ENCODE results near the gene THBS1. TPM values are rescaled to one million over a fixed set of nuclear protein-coding genes. Genes with fewer than 3 reads are reported as not detected.

THBS1 gene
- total and polyA plus RNA-seq, 3 experiments from 2014 or later = 0.72 to 6.9 (median 6.6) TPM

GRCh38 chr15:39627451-39628143, 46.7 kb downstream of the THBS1 start:
- Mint-ChIP-seq H3K27me3 (peaks cover 0 to 2% of the 10 kb centered on the region in 2 donors), H3K4me1 (peaks cover 86 to 88% (median 88%) of the 10 kb centered on the region in 3 donors), H3K9me3 (peaks cover 0 to 1% (median 0%) of the 10 kb centered on the region in 5 donors), H3K27ac (peak overlapping the region; percentile 57 to 100 (median 96)), H3K4me3 (peak overlapping the region; percentile 31 to 83 (median 64)), H3K36me3 (peaks cover 1 to 21% (median 3%) of the 10 kb centered on the region in 3 donors)
- Histone ChIP-seq H3K4me3 (ENCODE audit: low read length) (no peak overlapping the region), H3K4me1 (ENCODE audit: insufficient read depth, low read length) (peaks cover 86% of the 10 kb centered on the region), H3K27me3 (ENCODE audit: insufficient read depth, low read length, poor library complexity, severe bottlenecking) (no peaks in the 10 kb centered on the region), H3K36me3 (ENCODE audit: insufficient read depth, low read length) (no peaks in the 10 kb centered on the region), H3K27ac (ENCODE audit: low read depth, low read length) (no peak overlapping the region), H3K9me3 (ENCODE audit: low read length) (no peaks in the 10 kb centered on the region)
- POLR2A ChIA-PET = interaction anchor here (1.4 kb wide), 1 partner anchor 14 kb away, joined by 4 read pairs; no protein-coding TSS in a partner anchor
- CTCF ChIA-PET = interaction anchor here (1.7 to 3.8 kb wide), 2 partner anchors 8 to 44 kb away, joined by 4 to 9 read pairs; no protein-coding TSS in a partner anchor
- no peak for DNase-seq

GRCh38 chr15:39628144-39628508, 47.2 kb downstream of the THBS1 start:
- peak overlapping the region in 6 of 7 donors; percentile 33 to 82 (median 64) for H3K4me3 Mint-ChIP-seq
- peaks cover 1 to 21% (median 3%) of the 10 kb centered on the region in 3 donors for H3K36me3 Mint-ChIP-seq

GRCh38 chr15:39628546-39629257, 47.8 kb downstream of the THBS1 start:
- peaks cover 0 to 1% (median 0%) of the 10 kb centered on the region in 5 donors for H3K9me3 Mint-ChIP-seq
- H3K27me3 Mint-ChIP-seq = peaks cover 0 to 2% of the 10 kb centered on the region in 2 donors
- H3K36me3 Mint-ChIP-seq = peaks cover 1 to 21% (median 3%) of the 10 kb centered on the region in 3 donors
- H3K27ac ChIP-seq (ENCODE audit: low read depth, low read length) = peak overlapping the region; percentile 51
- peak overlapping the region; percentile 3 to 80 (median 69) for H3K4me3 Mint-ChIP-seq
- H3K4me1 Mint-ChIP-seq = peaks cover 75 to 77% (median 77%) of the 10 kb centered on the region in 3 donors
- no peak for DNase-seq
- POLR2A ChIA-PET = interaction anchor here (0.8 to 1.0 kb wide), 4 partner anchors 10 to 57 kb away, joined by 3 to 5 read pairs (median 4); no protein-coding TSS in a partner anchor
- CTCF ChIA-PET = interaction anchor here (1.0 to 2.3 kb wide), 6 partner anchors 12 to 129 kb away, joined by 3 to 12 read pairs (median 7); no protein-coding TSS in a partner anchor
- peak overlapping the region; percentile 87 to 100 (median 98) for H3K27ac Mint-ChIP-seq
- H3K4me1 ChIP-seq (ENCODE audit: insufficient read depth, low read length) = peaks cover 75% of the 10 kb centered on the region
- H3K36me3 ChIP-seq (ENCODE audit: insufficient read depth, low read length) = no peaks in the 10 kb centered on the region
- H3K27me3 ChIP-seq (ENCODE audit: insufficient read depth, low read length, poor library complexity, severe bottlenecking) = no peaks in the 10 kb centered on the region
- peak overlapping the region; percentile 4 for H3K4me3 ChIP-seq (ENCODE audit: low read length)
- H3K9me3 ChIP-seq (ENCODE audit: low read length) = no peaks in the 10 kb centered on the region

More at GRCh38 chr15:39628144-39628508, 47.2 kb downstream of the THBS1 start:
- peak overlapping the region; percentile 57 to 100 (median 96) for H3K27ac Mint-ChIP-seq
- peaks cover 81 to 83% (median 83%) of the 10 kb centered on the region in 3 donors for H3K4me1 Mint-ChIP-seq
- H3K27me3 Mint-ChIP-seq = peaks cover 0 to 2% of the 10 kb centered on the region in 2 donors
- Histone ChIP-seq H3K27ac (ENCODE audit: low read depth, low read length) (no peak overlapping the region), H3K9me3 (ENCODE audit: low read length) (no peaks in the 10 kb centered on the region), H3K36me3 (ENCODE audit: insufficient read depth, low read length) (no peaks in the 10 kb centered on the region), H3K27me3 (ENCODE audit: insufficient read depth, low read length, poor library complexity, severe bottlenecking) (no peaks in the 10 kb centered on the region), H3K4me3 (ENCODE audit: low read length) (no peak overlapping the region), H3K4me1 (ENCODE audit: insufficient read depth, low read length) (peaks cover 80% of the 10 kb centered on the region)
- POLR2A ChIA-PET = interaction anchor here (1.4 kb wide), 1 partner anchor 14 kb away, joined by 4 read pairs; no protein-coding TSS in a partner anchor
- CTCF ChIA-PET = interaction anchor here (1.3 to 2.3 kb wide), 3 partner anchors 33 to 129 kb away, joined by 6 to 12 read pairs (median 8); no protein-coding TSS in a partner anchor
- no peak for DNase-seq
- H3K9me3 Mint-ChIP-seq = peaks cover 0 to 1% (median 0%) of the 10 kb centered on the region in 5 donors

GRCh38 chr15:39629371-39629770, 48.5 kb downstream of the THBS1 start:
- Histone ChIP-seq H3K4me1 (ENCODE audit: insufficient read depth, low read length) (peaks cover 69% of the 10 kb centered on the region), H3K4me3 (ENCODE audit: low read length) (no peak overlapping the region), H3K27me3 (ENCODE audit: insufficient read depth, low read length, poor library complexity, severe bottlenecking) (no peaks in the 10 kb centered on the region), H3K27ac (ENCODE audit: low read depth, low read length) (peak overlapping the region; percentile 51), H3K9me3 (ENCODE audit: low read length) (no peaks in the 10 kb centered on the region), H3K36me3 (ENCODE audit: insufficient read depth, low read length) (no peaks in the 10 kb centered on the region)
- DNase-seq = peak; percentile 10 to 81 (median 64)
- Mint-ChIP-seq H3K27me3 (peaks cover 0 to 2% of the 10 kb centered on the region in 2 donors), H3K36me3 (peaks cover 1 to 26% (median 3%) of the 10 kb centered on the region in 3 donors), H3K4me3 (peak overlapping the region; percentile 3 to 80 (median 69)), H3K27ac (peak overlapping the region; percentile 87 to 100 (median 98)), H3K4me1 (peaks cover 69 to 71% (median 70%) of the 10 kb centered on the region in 3 donors), H3K9me3 (peaks cover 0 to 1% (median 0%) of the 10 kb centered on the region in 5 donors)
- POLR2A ChIA-PET = interaction anchor here (0.8 to 1.1 kb wide), 5 partner anchors 10 to 56 kb away, joined by 3 to 5 read pairs (median 3); no protein-coding TSS in a partner anchor
- CTCF ChIA-PET = interaction anchor here (0.8 to 2.3 kb wide), 7 partner anchors 12 to 128 kb away, joined by 3 to 12 read pairs (median 6); no protein-coding TSS in a partner anchor

GRCh38 chr15:39629906-39630305, 49.0 kb downstream of the THBS1 start:
- Histone ChIP-seq H3K9me3 (ENCODE audit: low read length) (no peaks in the 10 kb centered on the region), H3K36me3 (ENCODE audit: insufficient read depth, low read length) (no peaks in the 10 kb centered on the region), H3K4me3 (ENCODE audit: low read length) (no peak overlapping the region), H3K27ac (ENCODE audit: low read depth, low read length) (peak overlapping the region; percentile 51), H3K4me1 (ENCODE audit: insufficient read depth, low read length) (peaks cover 64% of the 10 kb centered on the region), H3K27me3 (ENCODE audit: insufficient read depth, low read length, poor library complexity, severe bottlenecking) (no peaks in the 10 kb centered on the region)
- CTCF ChIA-PET = interaction anchor here (0.8 to 2.3 kb wide), 5 partner anchors 11 to 128 kb away, joined by 3 to 12 read pairs (median 6); no protein-coding TSS in a partner anchor
- H3K27ac Mint-ChIP-seq = peak overlapping the region; percentile 87 to 100 (median 98)
- peaks cover 1 to 27% (median 3%) of the 10 kb centered on the region in 3 donors for H3K36me3 Mint-ChIP-seq
- peaks cover 63 to 65% (median 65%) of the 10 kb centered on the region in 3 donors for H3K4me1 Mint-ChIP-seq
- H3K27me3 Mint-ChIP-seq = no peaks in the 10 kb centered on the region
- no peak for DNase-seq
- H3K9me3 Mint-ChIP-seq = peaks cover 0 to 1% (median 0%) of the 10 kb centered on the region in 5 donors
- POLR2A ChIA-PET = interaction anchor here (1.1 kb wide), 1 partner anchor 18 kb away, joined by 3 read pairs; no protein-coding TSS in a partner anchor
- peak overlapping the region in 5 of 7 donors; percentile 16 to 80 (median 63) for H3K4me3 Mint-ChIP-seq

GRCh38 chr15:39631357-39631756, 50.5 kb downstream of the THBS1 start:
- Histone ChIP-seq H3K27ac (ENCODE audit: low read depth, low read length) (no peak overlapping the region), H3K36me3 (ENCODE audit: insufficient read depth, low read length) (no peaks in the 10 kb centered on the region), H3K4me3 (ENCODE audit: low read length) (no peak overlapping the region), H3K9me3 (ENCODE audit: low read length) (no peaks in the 10 kb centered on the region), H3K27me3 (ENCODE audit: insufficient read depth, low read length, poor library complexity, severe bottlenecking) (no peaks in the 10 kb centered on the region), H3K4me1 (ENCODE audit: insufficient read depth, low read length) (peaks cover 49% of the 10 kb centered on the region)
- ChIA-PET POLR2A (no interaction called here), CTCF (interaction anchor here (0.9 kb wide), 1 partner anchor 10 kb away, joined by 4 read pairs; no protein-coding TSS in a partner anchor)
- H3K36me3 Mint-ChIP-seq = peaks cover 0 to 29% (median 2%) of the 10 kb centered on the region in 3 donors
- H3K4me1 Mint-ChIP-seq = peaks cover 49 to 51% (median 51%) of the 10 kb centered on the region in 3 donors
- peak overlapping the region in 7 of 8 donors; percentile 8 to 100 (median 89) for H3K27ac Mint-ChIP-seq
- no peak for DNase-seq
- no peaks in the 10 kb centered on the region for H3K9me3 Mint-ChIP-seq
- H3K27me3 Mint-ChIP-seq = no peaks in the 10 kb centered on the region
- peak overlapping the region in 5 of 7 donors; percentile 2 to 45 (median 9) for H3K4me3 Mint-ChIP-seq

GRCh38 chr15:39638041-39638440, 57.2 kb downstream of the THBS1 start:
- Histone ChIP-seq H3K4me3 (ENCODE audit: low read length) (no peak overlapping the region), H3K9me3 (ENCODE audit: low read length) (no peaks in the 10 kb centered on the region), H3K27me3 (ENCODE audit: insufficient read depth, low read length, poor library complexity, severe bottlenecking) (no peaks in the 10 kb centered on the region), H3K27ac (ENCODE audit: low read depth, low read length) (no peak overlapping the region), H3K36me3 (ENCODE audit: insufficient read depth, low read length) (no peaks in the 10 kb centered on the region), H3K4me1 (ENCODE audit: insufficient read depth, low read length) (peaks cover 6% of the 10 kb centered on the region)
- Mint-ChIP-seq H3K27ac (no peak overlapping the region), H3K27me3 (no peaks in the 10 kb centered on the region), H3K36me3 (peaks cover 0 to 17% (median 1%) of the 10 kb centered on the region in 3 donors), H3K4me3 (no peak overlapping the region), H3K4me1 (peaks cover 34 to 46% (median 36%) of the 10 kb centered on the region in 3 donors), H3K9me3 (peaks cover 0 to 2% (median 0%) of the 10 kb centered on the region in 5 donors)
- no peak for DNase-seq
- CTCF ChIA-PET = no interaction called here
- POLR2A ChIA-PET = no interaction called here
